Neural cell (in vitro differentiated cells): ENCODE measurements around the gene GAA.

Experiments
- CTCF ChIP-seq: fragments of 450-650 bp; IDR thresholded peaks from 2 replicates; pipeline ENCODE4 v1.5.1; 2014; ENCODE audit warnings: antibody characterized with exemption, mild to moderate bottlenecking, moderate library complexity; ENCODE audit not compliant: poor library complexity, severe bottlenecking
- TAF1 ChIP-seq: IDR thresholded peaks from 2 replicates; pipeline ENCODE4 v1.6.1; 2012; ENCODE audit warnings: low read depth

GRCh38 chr17:80123791-80124190, 22.4 kb downstream of the GAA start:
- TF ChIP-seq CTCF (no peak), TAF1 (no peak)
